ENCODE measurements around the gene TRMT2B. TPM values are rescaled to one million over a fixed set of nuclear protein-coding genes. Genes with fewer than 3 reads are reported as not detected.

TRMT2B gene, protein sequence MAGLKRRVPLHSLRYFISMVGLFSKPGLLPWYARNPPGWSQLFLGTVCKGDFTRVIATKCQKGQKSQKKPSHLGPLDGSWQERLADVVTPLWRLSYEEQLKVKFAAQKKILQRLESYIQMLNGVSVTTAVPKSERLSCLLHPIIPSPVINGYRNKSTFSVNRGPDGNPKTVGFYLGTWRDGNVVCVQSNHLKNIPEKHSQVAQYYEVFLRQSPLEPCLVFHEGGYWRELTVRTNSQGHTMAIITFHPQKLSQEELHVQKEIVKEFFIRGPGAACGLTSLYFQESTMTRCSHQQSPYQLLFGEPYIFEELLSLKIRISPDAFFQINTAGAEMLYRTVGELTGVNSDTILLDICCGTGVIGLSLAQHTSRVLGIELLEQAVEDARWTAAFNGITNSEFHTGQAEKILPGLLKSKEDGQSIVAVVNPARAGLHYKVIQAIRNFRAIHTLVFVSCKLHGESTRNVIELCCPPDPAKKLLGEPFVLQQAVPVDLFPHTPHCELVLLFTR
- 10 to 100 TPM; 20.2 to 22.2 TPM for total RNA-seq

DNA sequence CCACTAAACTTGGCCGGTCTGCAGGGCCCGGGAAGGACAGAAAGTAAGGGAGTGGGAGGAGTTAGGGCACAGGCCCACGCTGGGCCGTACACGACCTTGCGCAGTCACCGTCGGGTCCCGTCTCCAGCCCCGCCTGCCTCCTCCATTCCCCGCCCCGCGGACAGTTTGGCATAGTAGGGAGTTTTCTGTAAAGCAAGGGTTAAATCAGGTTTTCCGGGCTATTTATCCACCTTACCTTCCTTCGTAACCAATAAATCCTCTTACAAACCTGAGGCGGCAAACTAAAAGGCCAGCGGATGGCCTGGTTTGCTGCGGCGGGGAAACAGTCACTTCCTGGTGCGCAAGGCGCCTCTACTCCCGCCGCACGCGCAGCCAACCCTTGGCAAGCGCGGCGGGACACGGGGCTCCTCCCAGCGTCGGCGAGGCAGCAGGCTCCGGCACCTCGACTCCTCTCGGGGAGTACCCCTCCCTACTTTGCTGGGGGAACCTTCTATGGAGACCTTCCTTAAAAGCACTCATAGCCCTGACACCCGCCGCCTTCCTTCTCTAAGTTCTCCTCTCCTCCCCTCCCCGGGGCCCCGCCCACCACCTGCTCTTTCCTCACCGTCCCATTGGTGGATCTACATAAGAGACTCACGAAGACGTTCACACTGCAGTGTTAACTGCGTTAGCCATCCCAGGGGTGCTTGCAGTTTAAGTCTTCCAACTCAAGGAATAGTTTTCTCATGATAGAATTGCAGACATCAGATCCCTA lies at the start of gene TRMT2B:
Gene TRMT2B, minus strand, starts transcription at position 563 of the 754 bp plus-strand sequence. CDS start 9,822 bp downstream, outside the sequence.
- CTCF ChIA-PET, result no interaction called here
- intact Hi-C loops (cut with micrococcal nuclease), result loop anchor here (1.0 to 5.0 kb wide), 8 partner anchors 47 to 1106 kb away; partner anchors contain the start of genes BEX5, CENPI, GLA and HNRNPH2
- peak within 1 kb of the TSS; percentile 95 for H3K27ac Mint-ChIP-seq
- peaks cover 11% of the 10 kb centered on the region for H3K36me3 Mint-ChIP-seq (ENCODE audit: low read depth)
- DNase-seq, result peak; percentile 85
- no peaks in the 10 kb centered on the region for H3K9me3 Mint-ChIP-seq
- peaks cover 25% of the 10 kb centered on the region for H3K4me1 Mint-ChIP-seq (ENCODE audit: low read depth)
- no peaks in the 10 kb centered on the region for H3K27me3 Mint-ChIP-seq (ENCODE audit: low read depth)
- peak within 1 kb of the TSS; percentile 85 for H3K4me3 Mint-ChIP-seq

GRCh38 chrX:101097546-101098453 lies 45.9 kb upstream of the TRMT2B start, which contains the start of gene CENPI:
CENPI (plus strand) TSS chrX:101098204; CDS start chrX:101101071, 2,867 bp downstream.
- intact Hi-C loops (cut with micrococcal nuclease), result loop anchor here (1.0 to 5.0 kb wide), 9 partner anchors 45 to 311 kb away; partner anchors contain the start of genes CSTF2, HNRNPH2, RPL36A and TIMM8A
- peaks cover 13% of the 10 kb centered on the region for H3K36me3 Mint-ChIP-seq (ENCODE audit: low read depth)
- H3K4me1 Mint-ChIP-seq (ENCODE audit: low read depth), result peaks cover 22% of the 10 kb centered on the region
- H3K9me3 Mint-ChIP-seq, result no peaks in the 10 kb centered on the region
- CTCF ChIA-PET, result no interaction called here
- H3K27me3 Mint-ChIP-seq (ENCODE audit: low read depth), result no peaks in the 10 kb centered on the region
- H3K4me3 Mint-ChIP-seq, result peak within 1 kb of the TSS; percentile 92
- DNase-seq, result peak; percentile 95
- peak within 1 kb of the TSS; percentile 86 for H3K27ac Mint-ChIP-seq

- no peak for DNase-seq
- Mint-ChIP-seq H3K9me3 (no peaks in the 10 kb centered on the region), H3K27me3 (ENCODE audit: low read depth) (no peaks in the 10 kb centered on the region), H3K4me3 (no peak overlapping the region), H3K36me3 (ENCODE audit: low read depth) (no peaks in the 10 kb centered on the region), H3K4me1 (ENCODE audit: low read depth) (peaks cover 2% of the 10 kb centered on the region), H3K27ac (no peak overlapping the region)
- CTCF ChIA-PET, result no interaction called here
- intact Hi-C loops (cut with micrococcal nuclease), result no loop called here
These were observed 39.9 kb upstream of the TRMT2B start for GRCh38 chrX:101091817-101092216.

DNA sequence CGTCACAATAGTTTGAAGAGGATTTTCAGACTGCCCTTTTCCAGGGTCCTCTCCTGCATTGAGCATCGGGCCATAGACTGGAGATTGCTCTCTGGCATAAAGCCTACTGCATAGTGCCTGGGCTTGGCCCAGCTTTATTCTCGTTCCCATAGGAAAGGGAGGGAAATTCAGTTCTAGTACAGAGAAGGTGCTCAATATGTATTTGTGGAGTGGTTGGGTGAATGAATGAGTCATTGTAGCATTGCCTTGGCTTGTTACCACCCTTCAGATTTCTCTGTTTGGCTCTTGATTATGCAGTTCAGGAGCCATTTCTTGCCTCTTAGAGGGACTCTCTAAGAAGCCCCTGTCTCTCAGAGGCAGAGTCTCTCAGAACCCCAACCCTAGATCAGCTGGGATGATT lies 29.3 kb upstream of the TRMT2B start:
- H3K4me3 Mint-ChIP-seq, result no peak overlapping the region
- peaks cover 8% of the 10 kb centered on the region for H3K4me1 Mint-ChIP-seq (ENCODE audit: low read depth)
- no peak for DNase-seq
- H3K27me3 Mint-ChIP-seq (ENCODE audit: low read depth), result peaks cover 11% of the 10 kb centered on the region
- no peak overlapping the region for H3K27ac Mint-ChIP-seq
- no peaks in the 10 kb centered on the region for H3K36me3 Mint-ChIP-seq (ENCODE audit: low read depth)
- H3K9me3 Mint-ChIP-seq, result no peaks in the 10 kb centered on the region
- CTCF ChIA-PET, result interaction anchor here (0.7 kb wide), 1 partner anchor 18 kb away, joined by 3 read pairs; no protein-coding TSS in a partner anchor
- intact Hi-C loops (cut with micrococcal nuclease), result no loop called here

DNA sequence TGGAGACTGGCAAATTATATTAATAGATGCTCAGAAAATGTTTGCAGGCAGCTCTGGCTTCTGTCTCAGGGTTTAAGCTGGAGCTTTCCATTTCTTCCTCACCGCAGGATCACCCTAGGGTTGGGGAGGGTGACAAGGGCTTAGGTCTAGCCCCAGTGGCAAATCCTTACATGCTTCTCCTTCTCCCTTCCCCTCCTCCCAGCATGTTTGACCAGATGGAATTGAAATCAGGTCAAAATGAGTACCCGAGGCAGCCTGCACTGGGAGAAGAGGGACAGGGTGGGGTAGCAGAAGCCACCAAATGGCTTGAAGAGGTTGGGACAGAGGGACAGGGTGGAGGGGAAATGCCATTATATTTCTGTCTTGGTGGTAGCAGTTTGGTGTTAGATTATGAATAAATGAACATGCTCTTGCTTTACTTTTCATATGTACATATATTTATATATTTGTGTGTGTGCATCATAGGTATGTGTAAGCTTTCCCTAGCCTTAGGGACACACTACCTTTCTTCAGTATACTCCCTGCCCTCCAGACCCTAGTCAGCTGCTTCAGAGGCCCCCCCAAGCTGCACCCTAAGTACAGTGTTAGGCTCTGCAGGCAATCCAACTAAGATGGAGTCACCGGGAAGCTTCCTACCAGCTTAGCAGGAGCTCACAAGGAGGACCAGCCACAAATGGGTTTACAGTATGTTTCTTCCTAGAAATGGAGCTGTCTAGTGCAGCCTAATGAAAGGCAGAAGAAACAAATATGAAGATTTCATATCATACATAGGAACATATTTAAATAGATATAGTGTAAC lies 28.6 kb upstream of the TRMT2B start:
- H3K36me3 Mint-ChIP-seq (ENCODE audit: low read depth), result no peaks in the 10 kb centered on the region
- DNase-seq, result no peak
- H3K9me3 Mint-ChIP-seq, result no peaks in the 10 kb centered on the region
- CTCF ChIA-PET, result interaction anchor here (0.5 to 1.1 kb wide), 2 partner anchors 40 to 48 kb away, joined by 3 read pairs; no protein-coding TSS in a partner anchor
- H3K27ac Mint-ChIP-seq, result no peak overlapping the region
- H3K27me3 Mint-ChIP-seq (ENCODE audit: low read depth), result peaks cover 11% of the 10 kb centered on the region
- peaks cover 8% of the 10 kb centered on the region for H3K4me1 Mint-ChIP-seq (ENCODE audit: low read depth)
- intact Hi-C loops (cut with micrococcal nuclease), result no loop called here
- H3K4me3 Mint-ChIP-seq, result no peak overlapping the region

DNA sequence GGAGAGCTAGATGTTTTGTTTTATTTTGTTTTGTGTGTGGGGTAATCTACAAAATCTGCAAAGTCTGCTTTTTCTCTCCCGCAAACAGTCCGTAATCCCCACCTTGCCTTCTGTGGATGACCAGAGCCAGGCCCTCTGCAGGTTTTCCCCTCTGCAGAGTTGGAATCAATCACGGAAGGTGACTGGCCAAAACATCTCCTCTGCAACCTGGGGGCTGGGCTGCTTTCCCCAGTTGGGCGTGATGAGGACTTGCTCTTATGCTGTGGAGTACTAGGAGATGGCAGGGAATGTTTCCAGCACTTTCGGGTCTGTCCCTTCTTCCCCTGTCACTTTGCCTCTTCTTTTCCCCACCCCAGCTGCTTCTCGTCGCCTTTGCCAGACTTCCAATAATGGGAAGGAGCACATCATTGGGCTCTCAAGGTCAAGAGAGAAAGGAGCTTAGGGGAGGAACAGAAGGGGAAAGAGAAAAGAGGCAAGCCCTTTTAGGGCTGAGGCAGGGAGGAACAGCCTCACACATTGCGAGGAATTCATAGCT lies 27.9 kb upstream of the TRMT2B start:
- CTCF ChIA-PET, result interaction anchor here (0.5 to 1.1 kb wide), 3 partner anchors 41 to 311 kb away, joined by 3 read pairs; partner anchors contain the start of gene RPL36A
- Mint-ChIP-seq H3K27ac (no peak overlapping the region), H3K27me3 (ENCODE audit: low read depth) (peaks cover 11% of the 10 kb centered on the region), H3K9me3 (no peaks in the 10 kb centered on the region), H3K36me3 (ENCODE audit: low read depth) (no peaks in the 10 kb centered on the region), H3K4me1 (ENCODE audit: low read depth) (peaks cover 8% of the 10 kb centered on the region), H3K4me3 (no peak overlapping the region)
- intact Hi-C loops (cut with micrococcal nuclease), result no loop called here
- DNase-seq, result no peak

DNA sequence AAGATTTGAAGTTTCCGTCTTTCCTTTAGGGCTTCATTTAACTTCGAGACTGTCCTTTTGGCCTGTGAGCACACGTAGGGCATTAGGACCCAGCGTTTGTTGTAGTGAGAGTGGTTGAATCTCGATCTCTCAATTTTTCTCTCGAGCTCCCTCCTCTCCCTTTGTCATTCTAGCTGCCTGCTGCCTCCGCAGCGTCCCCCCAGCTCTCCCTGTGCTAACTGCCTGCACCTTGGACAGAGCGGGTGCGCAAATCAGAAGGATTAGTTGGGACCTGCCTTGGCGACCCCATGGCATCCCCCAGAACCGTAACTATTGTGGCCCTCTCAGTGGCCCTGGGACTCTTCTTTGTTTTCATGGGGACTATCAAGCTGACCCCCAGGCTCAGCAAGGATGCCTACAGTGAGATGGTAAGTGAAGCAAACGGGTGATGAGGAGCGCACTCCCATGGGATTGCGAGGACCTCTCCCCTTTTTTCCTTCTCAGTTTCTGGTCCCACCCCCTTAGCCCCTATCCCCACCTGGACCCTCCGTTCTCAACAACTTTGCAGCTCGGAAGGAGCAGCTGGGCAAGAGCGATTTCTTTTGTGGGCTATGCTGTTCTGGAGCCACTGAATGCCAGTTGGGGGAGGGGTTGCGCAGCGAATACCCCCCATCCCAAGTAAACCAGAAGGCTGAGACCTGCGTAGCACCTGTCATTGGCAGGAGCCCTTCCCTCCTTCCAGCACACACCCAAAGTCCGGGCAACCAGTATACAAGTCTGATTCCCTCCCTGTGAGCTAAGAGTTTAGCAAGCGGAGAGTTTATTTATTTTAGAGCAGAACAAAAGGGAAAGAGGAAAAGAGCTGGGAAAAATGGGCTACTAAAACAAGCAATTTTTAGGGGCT lies 27.0 kb upstream of the TRMT2B start, which contains the start of gene TMEM35A:
Gene TMEM35A, plus strand, starts transcription at position 164 of the 883 bp plus-strand sequence. Its CDS starts 124 bp downstream, at position 288.
- peaks cover 8% of the 10 kb centered on the region for H3K4me1 Mint-ChIP-seq (ENCODE audit: low read depth)
- no peaks in the 10 kb centered on the region for H3K9me3 Mint-ChIP-seq
- no peak for DNase-seq
- CTCF ChIA-PET, result no interaction called here
- no peaks in the 10 kb centered on the region for H3K36me3 Mint-ChIP-seq (ENCODE audit: low read depth)
- no peak within 1 kb of the TSS for H3K27ac Mint-ChIP-seq
- H3K27me3 Mint-ChIP-seq (ENCODE audit: low read depth), result peaks cover 11% of the 10 kb centered on the region
- H3K4me3 Mint-ChIP-seq, result no peak within 1 kb of the TSS
- intact Hi-C loops (cut with micrococcal nuclease), result no loop called here

- no peaks in the 10 kb centered on the region for H3K9me3 Mint-ChIP-seq
- no peaks in the 10 kb centered on the region for H3K36me3 Mint-ChIP-seq (ENCODE audit: low read depth)
- intact Hi-C loops (cut with micrococcal nuclease), result no loop called here
- no peaks in the 10 kb centered on the region for H3K27me3 Mint-ChIP-seq (ENCODE audit: low read depth)
- no peak overlapping the region for H3K27ac Mint-ChIP-seq
- no peak overlapping the region for H3K4me3 Mint-ChIP-seq
- H3K4me1 Mint-ChIP-seq (ENCODE audit: low read depth), result no peaks in the 10 kb centered on the region
- DNase-seq, result no peak
- CTCF ChIA-PET, result no interaction called here
These were observed 19.7 kb upstream of the TRMT2B start for GRCh38 chrX:101071582-101071981.

DNA sequence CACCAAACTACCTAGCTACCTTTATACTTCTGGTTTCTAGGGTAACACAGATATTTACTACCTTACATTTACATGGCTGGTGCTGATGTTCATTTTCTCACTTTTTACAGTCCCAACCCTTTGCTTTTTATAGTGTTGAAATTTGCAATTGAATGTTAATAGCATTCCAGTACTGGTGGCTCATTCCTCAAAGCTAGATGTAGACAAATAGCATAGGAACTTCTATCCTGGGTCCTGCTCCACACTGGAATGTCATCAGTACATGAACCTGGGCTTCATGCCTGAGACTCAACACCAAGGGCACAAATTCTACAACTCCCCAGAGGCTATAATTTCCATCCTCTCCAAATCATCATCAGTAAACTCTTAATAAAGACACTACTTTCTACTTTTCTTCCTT lies 10.3 kb upstream of the TRMT2B start:
- CTCF ChIA-PET, result no interaction called here

GRCh38 chrX:101057093-101057714 lies 5.3 kb upstream of the TRMT2B start:
- Mint-ChIP-seq H3K4me3 (no peak overlapping the region), H3K9me3 (no peaks in the 10 kb centered on the region)
- CTCF ChIA-PET, result no interaction called here

More for the DNA sequence above, 10.3 kb upstream of the TRMT2B start:
- no peak overlapping the region for H3K4me3 Mint-ChIP-seq
- peaks cover 3% of the 10 kb centered on the region for H3K27me3 Mint-ChIP-seq (ENCODE audit: low read depth)
- no peak overlapping the region for H3K27ac Mint-ChIP-seq
- intact Hi-C loops (cut with micrococcal nuclease), result no loop called here
- H3K36me3 Mint-ChIP-seq (ENCODE audit: low read depth), result no peaks in the 10 kb centered on the region
- no peaks in the 10 kb centered on the region for H3K9me3 Mint-ChIP-seq
- H3K4me1 Mint-ChIP-seq (ENCODE audit: low read depth), result peaks cover 2% of the 10 kb centered on the region
- no peak for DNase-seq

More at GRCh38 chrX:101057093-101057714, 5.3 kb upstream of the TRMT2B start:
- H3K4me1 Mint-ChIP-seq (ENCODE audit: low read depth), result peaks cover 11% of the 10 kb centered on the region
- H3K27ac Mint-ChIP-seq, result peak overlapping the region; percentile 50
- intact Hi-C loops (cut with micrococcal nuclease), result no loop called here
- H3K27me3 Mint-ChIP-seq (ENCODE audit: low read depth), result no peaks in the 10 kb centered on the region
- H3K36me3 Mint-ChIP-seq (ENCODE audit: low read depth), result no peaks in the 10 kb centered on the region
- peak; percentile 6 for DNase-seq
